GM12878 (cell line): ENCODE data around the gene UNC93B1. TPM values are rescaled to one million over a fixed set of nuclear protein-coding genes. Genes with fewer than 3 reads are reported as not detected.

Experiments used
- ATAC-seq: fragments of 200-7000 bp; cut with Tn5 transposase; 3 replicates; pipeline ENCODE4 v1.9.1; 2020; ENCODE audit warnings: mild to moderate bottlenecking, moderate library complexity
- BruUV-seq: library from RNA; stranded (reverse); fragments of 400-500 nt; replicated peaks from 2 replicates; lab custom pipeline; 2021; lab: Mats Ljungman, UMichigan
- CTCF ChIA-PET: fragments of 300-600 bp; sonication (Branson Sonifier 250); formaldehyde crosslinking; extraction: SDS; loops from one replicate; lab custom pipeline; 2021; ENCODE audit warnings: inconsistent platforms; lab: Yijun Ruan, JAX
- POLR2A ChIA-PET: fragments of 350-600 bp; formaldehyde crosslinking; extraction: SDS; loops from one replicate; lab custom pipeline; 2021; ENCODE audit warnings: inconsistent platforms; lab: Charles Lee
- RAD21 ChIA-PET: fragments of 300-600 bp; sonication (Branson Sonifier 250); formaldehyde crosslinking; loops from one replicate; lab custom pipeline; 2023; ENCODE audit warnings: antibody characterized with exemption; ENCODE audit not compliant: unreplicated experiment; lab: Charles Lee
- SMC1A ChIA-PET: fragments of 300-600 bp; sonication (Branson Sonifier 250); formaldehyde crosslinking; loops from one replicate; lab custom pipeline; 2023; ENCODE audit not compliant: unreplicated experiment, uncharacterized antibody; lab: Charles Lee
- DNase-seq: peaks from one replicate; pipeline ENCODE4 v3.0.0-alpha.2; 2011; ENCODE audit warnings: low read depth, low spot score
- FAIRE-seq: peaks from 3 replicates; lab custom pipeline; 2011; peaks lifted over from hg19 to GRCh38; lab: Jason Lieb, UNC
- H2AFZ ChIP-seq: 2 replicates; pipeline ENCODE4 v1.6.0; 2011; ENCODE audit warnings: low read depth, low read length, control low read depth; ENCODE audit not compliant: control insufficient read depth
- H3K27ac ChIP-seq: 2 replicates; pipeline ENCODE4 v1.5.1; 2011; ENCODE audit warnings: control low read depth; ENCODE audit not compliant: control insufficient read depth, insufficient read depth
- H3K27me3 ChIP-seq, 2 experiments: replicated peaks in 1 of 2; 2 replicates each; pipeline versions ENCODE4 v1.6.0 to v1.6.1; 2011; ENCODE audit warnings: low read length in 1 of 2; ENCODE audit not compliant: control insufficient read depth in 2 of 2, insufficient read depth in 2 of 2
- H3K36me3 ChIP-seq, 2 experiments: 2 replicates each; pipeline ENCODE4 v1.5.1; 2011; ENCODE audit warnings: low read length in 1 of 2; ENCODE audit not compliant: control insufficient read depth in 2 of 2, insufficient read depth in 2 of 2
- H3K4me1 ChIP-seq: 2 replicates; pipeline ENCODE4 v1.6.1; 2011; ENCODE audit warnings: mild to moderate bottlenecking, low read length, moderate library complexity, mixed read lengths; ENCODE audit not compliant: control insufficient read depth, insufficient read depth
- H3K4me2 ChIP-seq: 2 replicates; pipeline ENCODE4 v1.6.0; 2011; ENCODE audit warnings: control low read depth; ENCODE audit not compliant: control insufficient read depth, insufficient read depth
- H3K4me3 ChIP-seq: fragments of 200-600 bp; sonication (generic); 2 replicates; pipeline ENCODE4 v1.5.1; 2016
- H3K79me2 ChIP-seq: 2 replicates; pipeline ENCODE4 v1.6.0; 2011; ENCODE audit warnings: low read length; ENCODE audit not compliant: control insufficient read depth, insufficient read depth
- H3K9ac ChIP-seq: 2 replicates; pipeline ENCODE4 v1.8.0; 2011; ENCODE audit warnings: low read length, control low read depth, mixed read lengths; ENCODE audit not compliant: control insufficient read depth, insufficient read depth
- H3K9me3 ChIP-seq: replicated peaks from 3 replicates; pipeline ENCODE4 v1.5.1; 2011; ENCODE audit warnings: mild to moderate bottlenecking, low read length; ENCODE audit not compliant: control insufficient read depth, insufficient read depth
- H4K20me1 ChIP-seq: 2 replicates; pipeline ENCODE4 v1.6.0; 2011; ENCODE audit not compliant: control insufficient read depth, insufficient read depth
- ATF3 ChIP-seq: IDR thresholded peaks from 2 replicates; pipeline ENCODE4 v1.6.1; 2011; ENCODE audit warnings: low read depth, mild to moderate bottlenecking, low read length, moderate library complexity, borderline replicate concordance; ENCODE audit errors: extremely low read depth
- EGR1 ChIP-seq, 2 experiments: IDR thresholded peaks; 1 replicate in 1 of 2; 2 replicates in 1 of 2; pipeline ENCODE4 v1.6.1; 2011 to 2012; ENCODE audit warnings: low read depth in 2 of 2, low read length in 2 of 2, borderline replicate concordance in 1 of 2, mild to moderate bottlenecking in 1 of 2, moderate library complexity in 1 of 2
- IRF4 ChIP-seq: IDR thresholded peaks from 2 replicates; pipeline ENCODE4 v1.6.1; 2011; ENCODE audit warnings: low read depth, low read length
- KAT2A ChIP-seq: conservative IDR thresholded peaks from 2 replicates; pipeline ENCODE4 v1.6.1; 2011; ENCODE audit warnings: low read depth, low read length; ENCODE audit not compliant: control insufficient read depth
- MEF2A ChIP-seq: IDR thresholded peaks from 2 replicates; pipeline ENCODE4 v1.6.1; 2011; ENCODE audit warnings: low read depth, mild to moderate bottlenecking, low read length, moderate library complexity; ENCODE audit not compliant: insufficient read depth
- PAX5 ChIP-seq: IDR thresholded peaks from 2 replicates; pipeline ENCODE4 v1.6.1; 2011; ENCODE audit warnings: low read depth, low read length, borderline replicate concordance
- RAD51 ChIP-seq: fragments of 450-650 bp; IDR thresholded peaks from 2 replicates; pipeline ENCODE4 v1.6.1; 2016; ENCODE audit warnings: moderate library complexity, mild to moderate bottlenecking, inconsistent platforms
- SIN3A ChIP-seq: IDR thresholded peaks from 2 replicates; pipeline ENCODE4 v1.6.1; 2012; ENCODE audit warnings: low read depth, low read length, improper control_type of control experiment
- SMAD5 ChIP-seq: IDR thresholded peaks from 2 replicates; pipeline ENCODE4 v1.6.1; 2016; ENCODE audit warnings: antibody characterized with exemption, low read depth
- SPI1 ChIP-seq: IDR thresholded peaks from 2 replicates; pipeline ENCODE4 v1.6.1; 2011; ENCODE audit warnings: low read depth, mild to moderate bottlenecking, low read length, moderate library complexity, borderline replicate concordance; ENCODE audit not compliant: insufficient read depth
- SREBF2 ChIP-seq: IDR thresholded peaks from 2 replicates; pipeline ENCODE4 v1.6.1; 2012; ENCODE audit warnings: mild to moderate bottlenecking, low read length
- SUPT20H ChIP-seq: IDR thresholded peaks from 2 replicates; pipeline ENCODE4 v1.6.1; 2011; ENCODE audit warnings: low read depth, mild to moderate bottlenecking, low read length, moderate library complexity, borderline replicate concordance; ENCODE audit not compliant: control insufficient read depth
- SUZ12 ChIP-seq: fragments of 200-600 bp; sonication (generic); IDR thresholded peaks from one replicate; pipeline ENCODE4 v1.6.1; 2018; ENCODE audit warnings: antibody characterized with exemption, mild to moderate bottlenecking; ENCODE audit not compliant: unreplicated experiment
- TCF3 ChIP-seq: IDR thresholded peaks from 2 replicates; pipeline ENCODE4 v1.6.1; 2012; ENCODE audit warnings: low read depth, mild to moderate bottlenecking, low read length, borderline replicate concordance; ENCODE audit not compliant: insufficient read depth
- ZBTB40 ChIP-seq: fragments of 450-650 bp; IDR thresholded peaks from 2 replicates; pipeline ENCODE4 v1.6.1; 2016; ENCODE audit warnings: mild to moderate bottlenecking, moderate library complexity, borderline replicate concordance
- ZZZ3 ChIP-seq: IDR thresholded peaks from 2 replicates; pipeline ENCODE4 v1.6.1; 2011; ENCODE audit warnings: low read depth; ENCODE audit not compliant: control insufficient read depth, insufficient read length
- WGBS: methylation state at CpG from one replicate; pipeline ENCODE4 v1.1.6; 2016; ENCODE audit warnings: low lambda C conversion rate; ENCODE audit not compliant: insufficient replicate concordance, insufficient coverage; ENCODE audit errors: missing lambda C conversion rate; 5-methylcytosine and 5-hydroxymethylcytosine counted together
- in situ Hi-C: fragments of 300-500 bp; cut with MboI; formaldehyde crosslinking; loops from 9 replicates; pipeline ENCODE4 v1.14.3; 2018; ENCODE audit warnings: mixed read lengths
- intact Hi-C: fragments of 100-400 bp; cut with micrococcal nuclease; formaldehyde crosslinking; loops from one replicate; pipeline ENCODE4 v1.14.2; 2022; ENCODE audit not compliant: unreplicated experiment
- polyA plus RNA-seq, 11 experiments: library from polyadenylated mRNA; depleted of rRNA in 4 of 11; unstranded in 6 of 11; stranded (reverse) in 5 of 11; fragments of >200 nt; fragmentation: Nextera tagmentation in 4 of 11; fragmentation: Illumina TruSeq in 1 of 11; extraction: Ambion mirVana in 4 of 11; extraction: Trizol in 1 of 11; gene quantifications; 1 replicate in 1 of 11; 2 replicates in 10 of 11; pipeline versions ENCODE4 v1.2.1 to v1.2.3, GENCODE V29; 2011 to 2016; ENCODE audit warnings: inconsistent platforms in 2 of 11, missing spikeins in 2 of 11, low read depth in 1 of 11
- total RNA-seq, 4 experiments: library from RNA; depleted of rRNA in 3 of 4; stranded (reverse); fragments of >200 nt in 3 of 4; fragmentation: Illumina TruSeq in 1 of 4; extraction: Trizol in 1 of 4; gene quantifications; 2 replicates each; pipeline versions ENCODE4 v1.2.1 to v1.2.3, GENCODE V29; 2013 to 2021

Gene UNC93B1
- total and polyA plus RNA-seq, 10 of the 15 experiments (the other 5 are each of a cell fraction or from before 2014, with no cell fraction given) = 1.3 to 79.7 (median 36.3) TPM

- peak within 1 kb of the TSS; percentile 69 for H2AFZ ChIP-seq
- POLR2A ChIA-PET = interaction anchor here (0.6 to 3.4 kb wide), 13 partner anchors 8 to 1771 kb away, joined by 3 to 21 read pairs (median 3); partner anchors contain the start of genes C11orf24, NDUFS8 and UNC93B1
- DNase-seq = peak; percentile 15
- CTCF ChIA-PET = interaction anchor here (0.8 to 2.2 kb wide), 4 partner anchors 30 to 171 kb away, joined by 3 to 7 read pairs (median 4); no protein-coding TSS in a partner anchor
- peak within 1 kb of the TSS; percentile 79 for H3K9ac ChIP-seq
- H3K9me3 ChIP-seq = no peaks in the 10 kb centered on the region
- in situ Hi-C loops = no loop called here
- H3K4me1 ChIP-seq = peaks cover 13% of the 10 kb centered on the region
- H3K27me3 ChIP-seq = no peaks in the 10 kb centered on the region
- BruUV-seq = TSS peak; percentile 42
- H3K27ac ChIP-seq = peak within 1 kb of the TSS; percentile 91
- peak within 1 kb of the TSS; percentile 99 for H3K4me3 ChIP-seq
- H3K79me2 ChIP-seq = peaks cover 46% of the 10 kb centered on the region
- RAD21 ChIA-PET = interaction anchor here (1.1 to 4.3 kb wide), 3 partner anchors 80 to 170 kb away, joined by 3 to 23 read pairs (median 4); no protein-coding TSS in a partner anchor
- no peaks in the 10 kb centered on the region; the same call in 1 of the 2 replicates for H4K20me1 ChIP-seq
- H3K4me2 ChIP-seq = peak within 1 kb of the TSS; percentile 85
- intact Hi-C loops = loop anchor here (5.0 kb wide), 1 partner anchor 37 kb away; the partner anchor contains the start of gene UNC93B1
- FAIRE-seq = no peak
- ATAC-seq = peak; percentile 78
- SMC1A ChIA-PET = interaction anchor here (0.6 to 3.0 kb wide), 7 partner anchors 8 to 165 kb away, joined by 3 to 19 read pairs (median 3); partner anchors contain the start of gene NDUFS8
- H3K36me3 ChIP-seq = peaks cover 11 to 13% of the 10 kb centered on the region in 2 experiments; a peak in 3 of 4 replicates
- WGBS = 1% methylated on average over 38 of the region's 51 CpGs
- TF ChIP-seq RAD51 = no peak
- TF ChIP-seq SMAD5 = peak; percentile 59
- TF ChIP-seq KAT2A = no peak
- no peak for TF ChIP-seq IRF4
- no peak for TF ChIP-seq MEF2A
- no peak for TF ChIP-seq ZZZ3
- TF ChIP-seq EGR1 (IDR thresholded peaks at IDR 0.05; ENCODE audit: borderline replicate concordance in 1 of 2, low read depth in 2 of 2, low read length in 2 of 2) = no peak; a peak in 1 of 3 replicates
- no peak for TF ChIP-seq SPI1
- no peak for TF ChIP-seq ATF3
- no peak for TF ChIP-seq ZBTB40
- no peak for TF ChIP-seq SREBF2
- TF ChIP-seq PAX5 = no peak
- no peak for TF ChIP-seq SUPT20H
- TF ChIP-seq SUZ12 = no peak
- TF ChIP-seq SIN3A = no peak
- no peak for TF ChIP-seq TCF3
Observed at GRCh38 chr11:68038718-68039525, 35.0 kb upstream of the UNC93B1 start, which contains the start of gene TCIRG1. Gene TCIRG1 (plus strand): TSS chr11:68039025. CDS start chr11:68041272, 2,247 bp downstream.
